Measurements from ENCODE around the gene CNTNAP5. TPM values are rescaled to one million over a fixed set of nuclear protein-coding genes. Genes with fewer than 3 reads are reported as not detected.

The CNTNAP5 gene
- total RNA-seq, 4 donors from 2014 or later = 0.17 TPM; not detected in 3

Small RNAs within 50 kb of the gene (small RNA-seq; reads per million reads assigned to genes)
- 0 reads per million in 3 donors for gene AC019159.1
- gene MTND5P22 = 0 reads per million in 3 donors
- gene RNA5SP102 = 0 reads per million in 3 donors

Data from esophagus muscularis mucosa (tissue), 4 donors.